WTC11 (cell line): ENCODE measurements around the gene SMAD3. TPM values are rescaled to one million over a fixed set of nuclear protein-coding genes. Genes with fewer than 3 reads are reported as not detected.
A peak's percentile ranks its signal among the peaks of the same experiment; 100 is the strongest.

Experiments
- ATAC-seq: fragments of 200-7000 bp; cut with Tn5 transposase; 2 replicates; pipeline ENCODE4 v1.10.0; 2021; ENCODE audit warnings: mild to moderate bottlenecking, moderate library complexity
- CTCF ChIA-PET: fragments of 300-600 bp; sonication (Branson Sonifier 250); formaldehyde crosslinking; loops from one replicate; lab custom pipeline; 2021; ENCODE audit warnings: antibody characterized with exemption; lab: Charles Lee
- POLR2A ChIA-PET: fragments of 350-600 bp; sonication (Branson Sonifier 250); formaldehyde crosslinking; loops from one replicate; lab custom pipeline; 2021; ENCODE audit warnings: antibody characterized with exemption; lab: Charles Lee
- DNase-seq: peaks from one replicate; pipeline ENCODE4 v3.0.0; 2021; ENCODE audit warnings: low spot score
- H3K27ac Mint-ChIP-seq: 2 replicates; pipeline ENCODE4 v1.8.0; 2021; ENCODE audit warnings: mixed read lengths
- H3K27me3 Mint-ChIP-seq: 2 replicates; pipeline ENCODE4 v1.8.0; 2021; ENCODE audit warnings: low read depth, mild to moderate bottlenecking, moderate library complexity, mixed read lengths
- H3K36me3 Mint-ChIP-seq: 2 replicates; pipeline ENCODE4 v1.8.0; 2021; ENCODE audit warnings: mixed read lengths
- H3K4me1 Mint-ChIP-seq: 2 replicates; pipeline ENCODE4 v1.8.0; 2022; ENCODE audit warnings: mixed read lengths
- H3K4me3 Mint-ChIP-seq: 2 replicates; pipeline ENCODE4 v1.8.0; 2021; ENCODE audit warnings: mild to moderate bottlenecking, moderate library complexity, mixed read lengths
- H3K9me3 Mint-ChIP-seq: 2 replicates; pipeline ENCODE4 v1.8.0; 2021; ENCODE audit warnings: mixed read lengths
- CBFB ChIP-seq: sonication (generic); formaldehyde crosslinking; IDR thresholded peaks from 2 replicates; pipeline ENCODE4 v1.8.1; 2022; ENCODE audit warnings: mild to moderate bottlenecking, low read depth, missing genetic modification reagents
- CREM ChIP-seq: sonication (generic); formaldehyde crosslinking; IDR thresholded peaks from 2 replicates; pipeline ENCODE4 v1.8.1; 2022; ENCODE audit warnings: mild to moderate bottlenecking, missing genetic modification reagents, moderate library complexity
- E2F5 ChIP-seq: sonication (generic); formaldehyde crosslinking; IDR thresholded peaks from 2 replicates; pipeline ENCODE4 v1.8.1; 2022; ENCODE audit warnings: mild to moderate bottlenecking, moderate library complexity, missing genetic modification reagents
- GABPB1 ChIP-seq: sonication (generic); formaldehyde crosslinking; IDR thresholded peaks from 2 replicates; pipeline ENCODE4 v1.8.1; 2023; ENCODE audit warnings: mild to moderate bottlenecking, missing genetic modification reagents
- KAT7 ChIP-seq: sonication (generic); formaldehyde crosslinking; IDR thresholded peaks from 2 replicates; pipeline ENCODE4 v1.8.1; 2023; ENCODE audit warnings: missing genetic modification reagents, mild to moderate bottlenecking, borderline replicate concordance
- NFE2L1 ChIP-seq: sonication (generic); formaldehyde crosslinking; IDR thresholded peaks from 2 replicates; pipeline ENCODE4 v1.8.1; 2023; ENCODE audit warnings: missing genetic modification reagents
- SP1 ChIP-seq: sonication (generic); formaldehyde crosslinking; conservative IDR thresholded peaks from 2 replicates; pipeline ENCODE4 v1.8.1; 2022; ENCODE audit warnings: missing genetic modification reagents
- TEAD4 ChIP-seq: sonication (generic); formaldehyde crosslinking; IDR thresholded peaks from 2 replicates; pipeline ENCODE4 v1.8.0; 2022; ENCODE audit warnings: mild to moderate bottlenecking, missing genetic modification reagents
- USF2 ChIP-seq: sonication (generic); formaldehyde crosslinking; IDR thresholded peaks from 2 replicates; pipeline ENCODE4 v1.8.1; 2023; ENCODE audit warnings: mild to moderate bottlenecking, missing genetic modification reagents, moderate library complexity
- ZBTB21 ChIP-seq: sonication (generic); formaldehyde crosslinking; IDR thresholded peaks from 2 replicates; pipeline ENCODE4 v1.8.1; 2023; ENCODE audit warnings: mild to moderate bottlenecking, missing genetic modification reagents, borderline replicate concordance
- ZNF138 ChIP-seq: sonication (generic); formaldehyde crosslinking; conservative IDR thresholded peaks from 2 replicates; pipeline ENCODE4 v1.8.1; 2022; ENCODE audit warnings: mild to moderate bottlenecking, moderate library complexity, missing genetic modification reagents
- ZNF232 ChIP-seq: sonication (generic); formaldehyde crosslinking; IDR thresholded peaks from 2 replicates; pipeline ENCODE4 v1.8.0; 2022; ENCODE audit warnings: mild to moderate bottlenecking, missing genetic modification reagents
- ZNF263 ChIP-seq: sonication (generic); formaldehyde crosslinking; IDR thresholded peaks from 2 replicates; pipeline ENCODE4 v1.8.1; 2022; ENCODE audit warnings: low read depth, mild to moderate bottlenecking, moderate library complexity, missing genetic modification reagents
- total RNA-seq: library from RNA; stranded (reverse); gene quantifications from 3 replicates; pipeline ENCODE4 v1.2.3, GENCODE V29; 2021
- TF ChIP-seq, protein P1 (sequence below): sonication (generic); formaldehyde crosslinking; conservative IDR thresholded peaks from 2 replicates; pipeline ENCODE4 v1.8.1; 2022; ENCODE audit warnings: mild to moderate bottlenecking, missing genetic modification reagents
- TF ChIP-seq, protein P2 (sequence below): sonication (generic); formaldehyde crosslinking; IDR thresholded peaks from 2 replicates; pipeline ENCODE4 v1.8.0; 2022; ENCODE audit warnings: mild to moderate bottlenecking, missing genetic modification reagents
- TF ChIP-seq, protein P3 (sequence below): sonication (generic); formaldehyde crosslinking; IDR thresholded peaks from 2 replicates; pipeline ENCODE4 v1.8.0; 2023; ENCODE audit warnings: mild to moderate bottlenecking, missing genetic modification reagents
- TF ChIP-seq, protein P4 (sequence below): sonication (generic); formaldehyde crosslinking; IDR thresholded peaks from 2 replicates; pipeline ENCODE4 v1.8.1; 2023; ENCODE audit warnings: mild to moderate bottlenecking, missing genetic modification reagents, borderline replicate concordance
- TF ChIP-seq, protein P5 (sequence below): fragments of 250-450 bp; sonication (Bioruptor Pico); IDR thresholded peaks from 2 replicates; pipeline ENCODE4 v2.1.2; 2022; ENCODE audit warnings: mild to moderate bottlenecking, moderate library complexity

Gene SMAD3
- total RNA-seq, 1 experiment from 2014 or later: 34.6 TPM

GRCh38 chr15:67042551-67043142 lies 22.8 kb upstream of the SMAD3 start (continued):
- TF ChIP-seq ZNF138 (CRISPR knock-in tag): no peak
- TF ChIP-seq, all 79 proteins: peak for 0

DNA sequence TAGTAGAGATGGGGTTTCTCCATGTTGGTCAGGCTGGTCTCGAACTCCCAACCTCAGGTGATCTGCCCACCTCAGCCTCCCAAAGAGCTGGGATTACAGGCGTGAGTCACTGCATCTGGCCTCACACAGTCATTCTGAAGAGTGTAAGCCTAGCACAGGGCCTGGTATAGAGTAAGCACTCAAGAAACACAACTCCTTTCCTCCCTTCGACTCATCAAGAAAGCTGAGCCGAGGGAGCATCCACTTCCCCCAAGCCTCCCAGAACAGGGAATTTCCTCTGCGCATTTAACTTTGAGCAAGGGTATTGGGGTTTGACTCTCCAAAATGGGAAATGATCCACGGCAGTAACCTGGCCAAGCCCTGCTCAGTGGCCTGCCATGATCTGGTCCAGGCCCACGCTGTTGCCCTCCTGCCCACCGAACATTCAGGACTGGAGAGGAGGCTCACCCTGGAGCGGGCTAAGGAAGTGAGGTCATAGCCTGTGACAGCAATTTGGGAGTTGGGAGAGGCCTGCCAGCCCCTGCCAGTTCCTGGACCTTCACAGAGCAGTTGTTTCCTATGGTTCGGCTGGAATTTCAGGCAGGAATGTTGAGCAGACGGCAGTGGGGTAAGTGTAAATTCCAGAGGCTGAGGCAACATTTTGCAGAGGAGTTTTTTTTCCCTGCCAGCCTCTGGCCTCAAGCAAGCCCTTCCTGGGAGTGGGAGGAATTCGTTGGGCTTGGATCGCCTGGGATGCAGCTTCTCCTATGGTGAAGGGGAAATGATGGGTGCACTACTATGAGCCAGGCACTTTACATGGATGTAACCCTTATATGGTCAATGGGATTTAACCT lies 21.2 kb upstream of the SMAD3 start:
- Mint-ChIP-seq H3K36me3 (no peaks in the 10 kb centered on the region), H3K27me3 (peaks cover 3% of the 10 kb centered on the region; the same call in 1 of the 2 replicates), H3K4me3 (no peak overlapping the region), H3K9me3 (no peaks in the 10 kb centered on the region), H3K27ac (peak overlapping the region; percentile 92), H3K4me1 (peaks cover 27% of the 10 kb centered on the region)
- DNase-seq: peak; percentile 54
- ChIA-PET CTCF (no interaction called here), POLR2A (interaction anchor here (0.9 to 1.1 kb wide), 2 partner anchors 14 to 20 kb away, joined by 3 to 4 read pairs; no protein-coding TSS in a partner anchor)
- peak; percentile 84 for ATAC-seq
- TF ChIP-seq, protein P1, sequence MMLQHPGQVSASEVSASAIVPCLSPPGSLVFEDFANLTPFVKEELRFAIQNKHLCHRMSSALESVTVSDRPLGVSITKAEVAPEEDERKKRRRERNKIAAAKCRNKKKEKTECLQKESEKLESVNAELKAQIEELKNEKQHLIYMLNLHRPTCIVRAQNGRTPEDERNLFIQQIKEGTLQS (CRISPR knock-in tag): 0 out of 2 replicates have a peak, but pooled peaks have one; percentile 20
- TF ChIP-seq, protein P2, sequence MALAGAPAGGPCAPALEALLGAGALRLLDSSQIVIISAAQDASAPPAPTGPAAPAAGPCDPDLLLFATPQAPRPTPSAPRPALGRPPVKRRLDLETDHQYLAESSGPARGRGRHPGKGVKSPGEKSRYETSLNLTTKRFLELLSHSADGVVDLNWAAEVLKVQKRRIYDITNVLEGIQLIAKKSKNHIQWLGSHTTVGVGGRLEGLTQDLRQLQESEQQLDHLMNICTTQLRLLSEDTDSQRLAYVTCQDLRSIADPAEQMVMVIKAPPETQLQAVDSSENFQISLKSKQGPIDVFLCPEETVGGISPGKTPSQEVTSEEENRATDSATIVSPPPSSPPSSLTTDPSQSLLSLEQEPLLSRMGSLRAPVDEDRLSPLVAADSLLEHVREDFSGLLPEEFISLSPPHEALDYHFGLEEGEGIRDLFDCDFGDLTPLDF (CRISPR knock-in tag): no peak
- TF ChIP-seq NFE2L1 (CRISPR knock-in tag) (no peak), TEAD4 (CRISPR knock-in tag) (peak; percentile 74; the same call in 1 of the 2 replicates), SP1 (CRISPR knock-in tag) (no peak), E2F5 (CRISPR knock-in tag) (no peak), GABPB1 (CRISPR knock-in tag) (peak; percentile 71), KAT7 (CRISPR knock-in tag) (no peak), ZNF263 (CRISPR knock-in tag) (no peak), CREM (CRISPR knock-in tag) (no peak), CBFB (no peak), ZBTB21 (CRISPR knock-in tag) (no peak), ZNF232 (CRISPR knock-in tag) (no peak), USF2 (CRISPR knock-in tag) (no peak)
- TF ChIP-seq, protein P3, sequence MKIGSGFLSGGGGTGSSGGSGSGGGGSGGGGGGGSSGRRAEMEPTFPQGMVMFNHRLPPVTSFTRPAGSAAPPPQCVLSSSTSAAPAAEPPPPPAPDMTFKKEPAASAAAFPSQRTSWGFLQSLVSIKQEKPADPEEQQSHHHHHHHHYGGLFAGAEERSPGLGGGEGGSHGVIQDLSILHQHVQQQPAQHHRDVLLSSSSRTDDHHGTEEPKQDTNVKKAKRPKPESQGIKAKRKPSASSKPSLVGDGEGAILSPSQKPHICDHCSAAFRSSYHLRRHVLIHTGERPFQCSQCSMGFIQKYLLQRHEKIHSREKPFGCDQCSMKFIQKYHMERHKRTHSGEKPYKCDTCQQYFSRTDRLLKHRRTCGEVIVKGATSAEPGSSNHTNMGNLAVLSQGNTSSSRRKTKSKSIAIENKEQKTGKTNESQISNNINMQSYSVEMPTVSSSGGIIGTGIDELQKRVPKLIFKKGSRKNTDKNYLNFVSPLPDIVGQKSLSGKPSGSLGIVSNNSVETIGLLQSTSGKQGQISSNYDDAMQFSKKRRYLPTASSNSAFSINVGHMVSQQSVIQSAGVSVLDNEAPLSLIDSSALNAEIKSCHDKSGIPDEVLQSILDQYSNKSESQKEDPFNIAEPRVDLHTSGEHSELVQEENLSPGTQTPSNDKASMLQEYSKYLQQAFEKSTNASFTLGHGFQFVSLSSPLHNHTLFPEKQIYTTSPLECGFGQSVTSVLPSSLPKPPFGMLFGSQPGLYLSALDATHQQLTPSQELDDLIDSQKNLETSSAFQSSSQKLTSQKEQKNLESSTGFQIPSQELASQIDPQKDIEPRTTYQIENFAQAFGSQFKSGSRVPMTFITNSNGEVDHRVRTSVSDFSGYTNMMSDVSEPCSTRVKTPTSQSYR: no peak
- TF ChIP-seq, protein P4, sequence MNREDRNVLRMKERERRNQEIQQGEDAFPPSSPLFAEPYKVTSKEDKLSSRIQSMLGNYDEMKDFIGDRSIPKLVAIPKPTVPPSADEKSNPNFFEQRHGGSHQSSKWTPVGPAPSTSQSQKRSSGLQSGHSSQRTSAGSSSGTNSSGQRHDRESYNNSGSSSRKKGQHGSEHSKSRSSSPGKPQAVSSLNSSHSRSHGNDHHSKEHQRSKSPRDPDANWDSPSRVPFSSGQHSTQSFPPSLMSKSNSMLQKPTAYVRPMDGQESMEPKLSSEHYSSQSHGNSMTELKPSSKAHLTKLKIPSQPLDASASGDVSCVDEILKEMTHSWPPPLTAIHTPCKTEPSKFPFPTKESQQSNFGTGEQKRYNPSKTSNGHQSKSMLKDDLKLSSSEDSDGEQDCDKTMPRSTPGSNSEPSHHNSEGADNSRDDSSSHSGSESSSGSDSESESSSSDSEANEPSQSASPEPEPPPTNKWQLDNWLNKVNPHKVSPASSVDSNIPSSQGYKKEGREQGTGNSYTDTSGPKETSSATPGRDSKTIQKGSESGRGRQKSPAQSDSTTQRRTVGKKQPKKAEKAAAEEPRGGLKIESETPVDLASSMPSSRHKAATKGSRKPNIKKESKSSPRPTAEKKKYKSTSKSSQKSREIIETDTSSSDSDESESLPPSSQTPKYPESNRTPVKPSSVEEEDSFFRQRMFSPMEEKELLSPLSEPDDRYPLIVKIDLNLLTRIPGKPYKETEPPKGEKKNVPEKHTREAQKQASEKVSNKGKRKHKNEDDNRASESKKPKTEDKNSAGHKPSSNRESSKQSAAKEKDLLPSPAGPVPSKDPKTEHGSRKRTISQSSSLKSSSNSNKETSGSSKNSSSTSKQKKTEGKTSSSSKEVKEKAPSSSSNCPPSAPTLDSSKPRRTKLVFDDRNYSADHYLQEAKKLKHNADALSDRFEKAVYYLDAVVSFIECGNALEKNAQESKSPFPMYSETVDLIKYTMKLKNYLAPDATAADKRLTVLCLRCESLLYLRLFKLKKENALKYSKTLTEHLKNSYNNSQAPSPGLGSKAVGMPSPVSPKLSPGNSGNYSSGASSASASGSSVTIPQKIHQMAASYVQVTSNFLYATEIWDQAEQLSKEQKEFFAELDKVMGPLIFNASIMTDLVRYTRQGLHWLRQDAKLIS (CRISPR knock-in tag): no peak
- TF ChIP-seq, protein P5, sequence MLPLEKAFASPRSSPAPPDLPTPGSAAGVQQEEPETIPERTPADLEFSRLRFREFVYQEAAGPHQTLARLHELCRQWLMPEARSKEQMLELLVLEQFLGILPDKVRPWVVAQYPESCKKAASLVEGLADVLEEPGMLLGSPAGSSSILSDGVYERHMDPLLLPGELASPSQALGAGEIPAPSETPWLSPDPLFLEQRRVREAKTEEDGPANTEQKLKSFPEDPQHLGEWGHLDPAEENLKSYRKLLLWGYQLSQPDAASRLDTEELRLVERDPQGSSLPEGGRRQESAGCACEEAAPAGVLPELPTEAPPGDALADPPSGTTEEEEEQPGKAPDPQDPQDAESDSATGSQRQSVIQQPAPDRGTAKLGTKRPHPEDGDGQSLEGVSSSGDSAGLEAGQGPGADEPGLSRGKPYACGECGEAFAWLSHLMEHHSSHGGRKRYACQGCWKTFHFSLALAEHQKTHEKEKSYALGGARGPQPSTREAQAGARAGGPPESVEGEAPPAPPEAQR (CRISPR knock-in tag): 0 out of 2 replicates have a peak, but pooled peaks have one; percentile 8
